Testis (tissue), 2 donors: Measurements from ENCODE around the gene IP6K1.

Experiments used
- POLR2A ChIP-seq: fragments of 450-650 bp; IDR thresholded peaks from one replicate; pipeline ENCODE4 v1.6.1; 2017; ENCODE audit warnings: antibody characterized with exemption, mild to moderate bottlenecking, moderate library complexity
- TF ChIP-seq, protein P1 (sequence below), 3 experiments: fragments of 450-650 bp in 2 of 3; fragments of 200-600 bp in 1 of 3; sonication (generic) in 1 of 3; IDR thresholded peaks; one replicate each; pipeline ENCODE4 v1.5.1; 2016 to 2019; ENCODE audit warnings: antibody characterized with exemption in 3 of 3, mild to moderate bottlenecking in 2 of 3, moderate library complexity in 1 of 3

DNA sequence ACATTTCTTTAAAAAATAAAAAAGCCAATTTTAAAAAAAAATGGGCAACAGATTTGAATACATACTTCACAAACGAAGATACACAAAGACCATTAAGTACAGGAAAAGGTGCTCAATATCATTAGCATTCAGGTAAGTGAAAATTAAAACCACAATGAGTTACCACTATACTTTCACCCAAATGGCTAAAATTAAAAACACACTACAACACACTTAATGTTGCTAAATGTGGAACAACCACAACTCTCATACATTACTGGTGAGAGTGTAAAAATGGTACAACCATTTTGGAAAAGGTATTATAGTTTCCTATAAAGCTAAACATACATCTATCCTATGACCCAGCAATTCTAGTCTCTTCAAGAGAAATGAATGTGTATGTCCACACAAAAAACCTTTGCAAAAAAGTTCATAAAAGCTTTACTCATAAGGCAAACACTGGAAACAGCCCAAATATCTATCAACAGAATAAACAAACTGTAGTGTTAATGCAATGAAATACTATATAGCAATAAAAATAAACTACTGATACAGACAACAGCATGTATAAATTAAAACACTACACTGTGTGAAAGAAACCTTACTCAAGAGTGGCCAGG, 14.9 kb downstream of the IP6K1 start:
- TF ChIP-seq, protein P1, sequence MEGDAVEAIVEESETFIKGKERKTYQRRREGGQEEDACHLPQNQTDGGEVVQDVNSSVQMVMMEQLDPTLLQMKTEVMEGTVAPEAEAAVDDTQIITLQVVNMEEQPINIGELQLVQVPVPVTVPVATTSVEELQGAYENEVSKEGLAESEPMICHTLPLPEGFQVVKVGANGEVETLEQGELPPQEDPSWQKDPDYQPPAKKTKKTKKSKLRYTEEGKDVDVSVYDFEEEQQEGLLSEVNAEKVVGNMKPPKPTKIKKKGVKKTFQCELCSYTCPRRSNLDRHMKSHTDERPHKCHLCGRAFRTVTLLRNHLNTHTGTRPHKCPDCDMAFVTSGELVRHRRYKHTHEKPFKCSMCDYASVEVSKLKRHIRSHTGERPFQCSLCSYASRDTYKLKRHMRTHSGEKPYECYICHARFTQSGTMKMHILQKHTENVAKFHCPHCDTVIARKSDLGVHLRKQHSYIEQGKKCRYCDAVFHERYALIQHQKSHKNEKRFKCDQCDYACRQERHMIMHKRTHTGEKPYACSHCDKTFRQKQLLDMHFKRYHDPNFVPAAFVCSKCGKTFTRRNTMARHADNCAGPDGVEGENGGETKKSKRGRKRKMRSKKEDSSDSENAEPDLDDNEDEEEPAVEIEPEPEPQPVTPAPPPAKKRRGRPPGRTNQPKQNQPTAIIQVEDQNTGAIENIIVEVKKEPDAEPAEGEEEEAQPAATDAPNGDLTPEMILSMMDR (IDR thresholded peaks at IDR 0.05) = no peak
- TF ChIP-seq POLR2A = no peak
